Chondrocyte (in vitro differentiated cells): ENCODE data around the gene IVL. TPM values are rescaled to one million over a fixed set of nuclear protein-coding genes. Genes with fewer than 3 reads are reported as not detected.

Experiments
- DNase-seq: peaks from one replicate; pipeline ENCODE4 v3.0.0; 2021; ENCODE audit warnings: mixed read lengths, low spot score
- H3K27ac Mint-ChIP-seq: one replicate; pipeline ENCODE4 v1.8.0; 2021; ENCODE audit warnings: mild to moderate bottlenecking, moderate library complexity, mixed read lengths; ENCODE audit not compliant: unreplicated experiment
- H3K27me3 Mint-ChIP-seq: 2 replicates; pipeline ENCODE4 v1.8.0; 2021; ENCODE audit warnings: low read depth, mixed read lengths
- H3K36me3 Mint-ChIP-seq: 2 replicates; pipeline ENCODE4 v1.8.0; 2021; ENCODE audit warnings: low read depth, mixed read lengths
- H3K4me1 Mint-ChIP-seq: 2 replicates; pipeline ENCODE4 v1.8.0; 2021; ENCODE audit warnings: low read depth, mild to moderate bottlenecking, mixed read lengths
- H3K4me3 Mint-ChIP-seq: one replicate; pipeline ENCODE4 v1.8.0; 2021; ENCODE audit warnings: mild to moderate bottlenecking, moderate library complexity, mixed read lengths; ENCODE audit not compliant: unreplicated experiment
- H3K9me3 Mint-ChIP-seq: 2 replicates; pipeline ENCODE4 v1.8.0; 2021; ENCODE audit warnings: low read depth, mixed read lengths
- CTCF ChIP-seq: fragments of 200-600 bp; sonication (generic); IDR thresholded peaks from 2 replicates; pipeline ENCODE4 v1.5.0; 2021; ENCODE audit warnings: antibody characterized with exemption, mild to moderate bottlenecking, moderate library complexity
- total RNA-seq: library from RNA; stranded (reverse); gene quantifications from 3 replicates; pipeline ENCODE4 v1.2.1, GENCODE V29; 2021

The IVL gene
- total RNA-seq, 1 donor from 2014 or later, result not detected

- Mint-ChIP-seq H3K9me3 (no peaks in the 10 kb centered on the region), H3K4me3 (no peak overlapping the region)
- TF ChIP-seq CTCF, result no peak
Observed at GRCh38 chr1:152866321-152866720, 42.0 kb upstream of the IVL start.

DNA sequence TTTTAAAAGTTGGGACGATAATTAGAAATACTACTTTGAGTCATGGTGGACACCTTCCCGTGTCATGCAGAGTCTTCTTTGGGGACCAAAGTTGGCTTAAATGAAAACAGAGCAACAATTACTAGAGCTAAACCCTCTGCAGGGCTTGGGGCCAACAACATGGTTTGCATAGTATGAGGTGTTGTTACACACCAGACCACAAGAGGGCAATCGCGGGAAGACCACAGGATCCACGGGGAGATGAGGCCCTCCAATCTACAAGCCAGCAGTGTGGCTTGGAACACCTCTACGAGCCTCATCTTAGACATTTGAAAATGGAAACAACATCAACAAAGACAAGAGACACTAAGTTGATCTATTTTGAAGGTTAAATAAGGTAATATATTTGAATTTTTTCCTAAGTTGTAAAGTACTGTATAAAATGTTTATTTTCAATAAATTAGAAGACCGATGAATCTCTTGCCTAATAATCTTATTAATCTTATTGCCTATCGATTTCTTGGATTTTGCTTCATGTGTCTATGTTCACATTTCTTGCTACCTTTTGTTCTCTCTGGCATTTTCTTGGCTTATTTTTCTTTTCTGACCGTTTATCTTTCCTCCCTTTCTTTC lies 38.4 kb upstream of the IVL start:
- Mint-ChIP-seq H3K27ac (no peak overlapping the region), H3K36me3 (no peaks in the 10 kb centered on the region), H3K4me1 (peaks cover 5% of the 10 kb centered on the region), H3K4me3 (no peak overlapping the region), H3K27me3 (peaks cover 2% of the 10 kb centered on the region), H3K9me3 (no peaks in the 10 kb centered on the region)
- peak; percentile 82 for TF ChIP-seq CTCF
- DNase-seq, result no peak

More at GRCh38 chr1:152866321-152866720, 42.0 kb upstream of the IVL start:
- Mint-ChIP-seq H3K27me3 (peaks cover 1% of the 10 kb centered on the region), H3K27ac (no peak overlapping the region), H3K4me1 (no peaks in the 10 kb centered on the region), H3K36me3 (no peaks in the 10 kb centered on the region)
- DNase-seq, result no peak

DNA sequence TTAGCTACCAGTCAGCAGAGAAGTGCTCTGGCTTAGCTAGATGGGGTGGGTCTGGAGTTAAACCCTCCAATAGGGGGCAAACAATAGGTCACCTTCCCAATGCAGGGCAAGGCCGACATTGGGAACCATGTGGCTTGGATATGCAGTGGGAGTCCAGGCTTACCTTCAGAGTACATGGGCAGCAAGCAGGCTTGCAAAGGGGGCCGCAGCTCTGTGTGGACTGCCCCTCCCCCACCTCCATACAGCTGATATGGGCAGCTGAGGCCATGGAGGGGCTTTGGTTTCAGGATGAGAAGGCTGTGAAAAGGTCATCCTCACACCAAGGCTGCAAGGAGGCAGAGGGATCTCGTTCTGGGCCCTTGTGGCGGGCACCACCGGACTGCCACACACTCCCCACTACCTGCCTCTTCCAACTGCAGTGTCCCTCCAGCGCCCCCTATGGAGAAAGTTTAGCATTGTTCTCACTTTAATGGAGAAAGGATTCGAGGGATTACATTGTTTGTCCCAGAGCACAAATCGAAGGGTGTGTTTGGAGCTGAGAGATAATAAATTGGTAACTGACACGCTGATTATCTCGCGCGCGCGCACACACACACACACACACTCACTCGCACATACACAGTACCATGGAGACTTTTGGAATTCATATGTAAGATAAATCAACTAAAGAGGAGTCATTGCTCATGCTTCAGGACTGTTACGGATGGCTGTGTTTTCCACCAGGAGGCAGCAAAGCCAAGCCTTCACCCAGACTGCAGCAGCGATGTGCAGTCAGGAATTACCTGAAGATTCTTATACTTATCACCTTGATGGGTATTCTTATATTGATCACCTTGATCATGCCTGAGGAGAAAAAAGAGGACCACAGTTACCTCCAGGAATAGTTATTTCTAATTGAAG lies 37.3 kb upstream of the IVL start:
- H3K27ac Mint-ChIP-seq, result no peak overlapping the region
- TF ChIP-seq CTCF, result peak; percentile 56
- DNase-seq, result no peak
- H3K4me1 Mint-ChIP-seq, result peaks cover 5% of the 10 kb centered on the region
- no peaks in the 10 kb centered on the region for H3K36me3 Mint-ChIP-seq
- H3K27me3 Mint-ChIP-seq, result peaks cover 7% of the 10 kb centered on the region
- no peaks in the 10 kb centered on the region for H3K9me3 Mint-ChIP-seq
- no peak overlapping the region for H3K4me3 Mint-ChIP-seq

DNA sequence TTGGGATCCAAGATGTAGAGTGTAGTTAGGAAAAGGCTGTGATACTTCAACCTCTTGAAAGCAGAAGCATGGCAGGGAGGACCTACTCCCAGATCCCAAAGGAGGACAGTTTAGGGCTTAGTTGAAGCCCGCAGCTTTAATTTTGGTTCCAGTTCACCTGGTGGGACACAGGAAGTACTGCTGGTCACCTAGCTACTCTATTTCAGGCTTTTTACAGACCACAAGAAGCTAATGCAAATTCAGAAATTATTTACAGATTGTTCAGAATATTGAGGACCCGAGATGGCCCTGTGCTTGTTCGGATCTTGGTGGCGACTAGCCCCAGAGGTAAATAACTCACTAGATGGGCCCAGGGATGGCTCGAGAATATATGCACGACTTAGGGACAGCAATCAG lies 36.6 kb upstream of the IVL start:
- Mint-ChIP-seq H3K27ac (no peak overlapping the region), H3K4me1 (peaks cover 5% of the 10 kb centered on the region), H3K27me3 (peaks cover 7% of the 10 kb centered on the region), H3K36me3 (no peaks in the 10 kb centered on the region), H3K9me3 (no peaks in the 10 kb centered on the region), H3K4me3 (no peak overlapping the region)
- DNase-seq, result no peak
- no peak for TF ChIP-seq CTCF

DNA sequence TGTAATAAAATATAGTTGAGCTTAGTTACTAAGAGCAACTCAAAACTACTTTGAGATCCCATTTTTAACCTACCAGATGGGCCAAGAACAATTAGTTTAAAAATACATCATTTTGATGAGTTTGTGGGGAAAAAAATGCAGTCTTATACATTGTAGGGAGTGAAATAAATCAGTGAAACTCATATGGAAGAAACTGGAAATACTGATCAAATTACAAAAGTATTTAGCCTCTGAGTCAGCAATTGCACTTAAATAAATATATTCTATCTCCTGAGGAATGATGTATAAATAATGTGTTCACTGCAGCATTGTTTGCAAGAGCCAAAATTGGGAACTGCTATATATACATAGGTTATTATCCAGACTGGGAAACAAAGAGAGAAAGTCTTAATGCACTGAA lies 34.9 kb upstream of the IVL start:
- Mint-ChIP-seq H3K27ac (no peak overlapping the region), H3K4me1 (peaks cover 5% of the 10 kb centered on the region), H3K36me3 (no peaks in the 10 kb centered on the region), H3K4me3 (no peak overlapping the region), H3K9me3 (no peaks in the 10 kb centered on the region), H3K27me3 (peaks cover 7% of the 10 kb centered on the region)
- no peak for TF ChIP-seq CTCF
- no peak for DNase-seq
